OCI-LY3 (cell line): ENCODE data around the gene HEMK1.

ENCODE experiments used
- EZH2phosphoT487 ChIP-seq: fragments of 200-600 bp; shearing (Covaris generic); IDR thresholded peaks from 2 replicates; pipeline ENCODE4 v1.6.1; 2018; ENCODE audit warnings: antibody characterized with exemption, mixed run types, low read depth
- TF ChIP-seq, protein P1 (sequence below): fragments of 200-600, 300-600 bp; sonication (generic); IDR thresholded peaks from 2 replicates; pipeline ENCODE4 v1.5.1; 2014; ENCODE audit warnings: antibody characterized with exemption, low read length, low read depth

GRCh38 chr3:50570508-50571279 lies 1.4 kb downstream of the HEMK1 start:
- TF ChIP-seq, protein P1, sequence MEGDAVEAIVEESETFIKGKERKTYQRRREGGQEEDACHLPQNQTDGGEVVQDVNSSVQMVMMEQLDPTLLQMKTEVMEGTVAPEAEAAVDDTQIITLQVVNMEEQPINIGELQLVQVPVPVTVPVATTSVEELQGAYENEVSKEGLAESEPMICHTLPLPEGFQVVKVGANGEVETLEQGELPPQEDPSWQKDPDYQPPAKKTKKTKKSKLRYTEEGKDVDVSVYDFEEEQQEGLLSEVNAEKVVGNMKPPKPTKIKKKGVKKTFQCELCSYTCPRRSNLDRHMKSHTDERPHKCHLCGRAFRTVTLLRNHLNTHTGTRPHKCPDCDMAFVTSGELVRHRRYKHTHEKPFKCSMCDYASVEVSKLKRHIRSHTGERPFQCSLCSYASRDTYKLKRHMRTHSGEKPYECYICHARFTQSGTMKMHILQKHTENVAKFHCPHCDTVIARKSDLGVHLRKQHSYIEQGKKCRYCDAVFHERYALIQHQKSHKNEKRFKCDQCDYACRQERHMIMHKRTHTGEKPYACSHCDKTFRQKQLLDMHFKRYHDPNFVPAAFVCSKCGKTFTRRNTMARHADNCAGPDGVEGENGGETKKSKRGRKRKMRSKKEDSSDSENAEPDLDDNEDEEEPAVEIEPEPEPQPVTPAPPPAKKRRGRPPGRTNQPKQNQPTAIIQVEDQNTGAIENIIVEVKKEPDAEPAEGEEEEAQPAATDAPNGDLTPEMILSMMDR, result no peak
- TF ChIP-seq EZH2phosphoT487, result no peak
